ENCODE results near the gene AOPEP.
A peak's percentile ranks its signal among the peaks of the same experiment; 100 is the strongest.

The AOPEP gene, protein sequence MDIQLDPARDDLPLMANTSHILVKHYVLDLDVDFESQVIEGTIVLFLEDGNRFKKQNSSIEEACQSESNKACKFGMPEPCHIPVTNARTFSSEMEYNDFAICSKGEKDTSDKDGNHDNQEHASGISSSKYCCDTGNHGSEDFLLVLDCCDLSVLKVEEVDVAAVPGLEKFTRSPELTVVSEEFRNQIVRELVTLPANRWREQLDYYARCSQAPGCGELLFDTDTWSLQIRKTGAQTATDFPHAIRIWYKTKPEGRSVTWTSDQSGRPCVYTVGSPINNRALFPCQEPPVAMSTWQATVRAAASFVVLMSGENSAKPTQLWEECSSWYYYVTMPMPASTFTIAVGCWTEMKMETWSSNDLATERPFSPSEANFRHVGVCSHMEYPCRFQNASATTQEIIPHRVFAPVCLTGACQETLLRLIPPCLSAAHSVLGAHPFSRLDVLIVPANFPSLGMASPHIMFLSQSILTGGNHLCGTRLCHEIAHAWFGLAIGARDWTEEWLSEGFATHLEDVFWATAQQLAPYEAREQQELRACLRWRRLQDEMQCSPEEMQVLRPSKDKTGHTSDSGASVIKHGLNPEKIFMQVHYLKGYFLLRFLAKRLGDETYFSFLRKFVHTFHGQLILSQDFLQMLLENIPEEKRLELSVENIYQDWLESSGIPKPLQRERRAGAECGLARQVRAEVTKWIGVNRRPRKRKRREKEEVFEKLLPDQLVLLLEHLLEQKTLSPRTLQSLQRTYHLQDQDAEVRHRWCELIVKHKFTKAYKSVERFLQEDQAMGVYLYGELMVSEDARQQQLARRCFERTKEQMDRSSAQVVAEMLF
- 6.6 to 20.4 (median 9.4) reads per million in 9 experiments for total RNA-seq

DNA sequence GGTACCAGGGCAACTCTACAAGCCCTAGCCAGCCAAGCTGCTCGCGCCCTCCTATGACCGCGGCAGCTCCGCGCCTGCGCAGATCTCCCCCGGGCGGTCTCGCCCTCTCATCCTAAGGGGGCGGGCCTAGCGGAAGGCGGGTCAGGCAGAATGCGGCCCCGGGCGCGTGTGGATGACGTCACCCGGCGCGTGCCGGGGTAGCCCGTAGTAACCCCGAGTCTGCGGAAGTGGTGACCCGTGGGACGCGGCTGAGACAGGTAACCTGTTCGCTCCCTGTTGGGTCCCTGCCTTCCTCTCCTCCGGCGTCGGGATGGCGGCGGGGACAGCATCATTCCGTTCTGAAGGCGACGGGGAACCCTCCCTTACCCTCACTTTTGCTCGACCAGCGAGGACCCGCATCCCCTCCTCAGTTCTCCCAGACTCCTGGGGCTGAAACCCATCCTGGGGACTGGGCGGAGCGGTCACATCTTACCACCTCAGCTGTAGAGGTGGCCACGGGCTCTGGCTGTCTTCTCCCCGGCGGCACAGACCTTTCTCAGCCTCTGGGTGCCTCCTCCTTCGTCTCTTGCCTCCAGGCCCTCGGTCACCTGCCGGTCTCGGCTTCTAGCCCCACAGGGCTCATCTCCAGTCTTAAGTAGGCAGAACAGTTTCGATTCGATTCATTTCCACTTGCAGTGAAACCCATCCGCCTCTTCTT lies at the start of gene AOPEP:
TSS of gene AOPEP (plus strand) at position 205 of the 697 bp plus-strand sequence. CDS start 33,085 bp downstream, outside the sequence.
- Mint-ChIP-seq H3K4me3 (peak within 1 kb of the TSS; percentile 93 to 99), H3K9me3 (no peaks in the 10 kb centered on the region), H3K27ac (peak within 1 kb of the TSS; percentile 98 to 99), H3K27me3 (no peaks in the 10 kb centered on the region), H3K4me1 (ENCODE audit: low read depth in 2 of 2) (peaks cover 6 to 18% of the 10 kb centered on the region in 2 donors), H3K36me3 (ENCODE audit: insufficient read depth) (peaks cover 16% of the 10 kb centered on the region)
- DNase-seq (peak; percentile 99 to 100 (median 100)), ATAC-seq (replicated peaks) (peak; percentile 96)

DNA sequence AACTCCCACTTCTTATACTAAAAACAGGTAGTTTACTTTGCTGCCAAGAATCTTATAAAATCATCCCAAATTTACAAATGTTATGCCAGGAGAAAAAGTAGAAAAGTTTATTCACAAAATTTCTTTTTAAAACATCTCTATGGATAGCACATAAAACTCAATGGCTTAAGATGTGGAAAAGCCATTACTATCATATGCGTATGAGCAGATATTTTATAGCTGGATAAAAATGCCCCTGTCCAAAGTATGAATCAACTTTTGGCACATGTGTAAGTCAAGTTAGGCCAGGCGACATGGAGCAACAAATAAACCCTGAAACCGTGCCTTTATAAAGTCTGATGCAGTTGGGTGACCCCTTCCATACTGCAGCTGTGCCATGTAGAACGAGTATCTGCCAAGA lies 48.6 kb upstream of the AOPEP start:
- peaks cover 2 to 6% of the 10 kb centered on the region in 2 donors for H3K4me1 Mint-ChIP-seq (ENCODE audit: low read depth in 2 of 2)
- H3K4me3 Mint-ChIP-seq: no peak overlapping the region
- ATAC-seq (replicated peaks) (no peak), DNase-seq (no peak)
- no peaks in the 10 kb centered on the region for H3K9me3 Mint-ChIP-seq
- H3K27me3 Mint-ChIP-seq: peaks cover 12 to 14% of the 10 kb centered on the region in 2 donors
- no peak overlapping the region for H3K27ac Mint-ChIP-seq
- H3K36me3 Mint-ChIP-seq (ENCODE audit: insufficient read depth): no peaks in the 10 kb centered on the region

DNA sequence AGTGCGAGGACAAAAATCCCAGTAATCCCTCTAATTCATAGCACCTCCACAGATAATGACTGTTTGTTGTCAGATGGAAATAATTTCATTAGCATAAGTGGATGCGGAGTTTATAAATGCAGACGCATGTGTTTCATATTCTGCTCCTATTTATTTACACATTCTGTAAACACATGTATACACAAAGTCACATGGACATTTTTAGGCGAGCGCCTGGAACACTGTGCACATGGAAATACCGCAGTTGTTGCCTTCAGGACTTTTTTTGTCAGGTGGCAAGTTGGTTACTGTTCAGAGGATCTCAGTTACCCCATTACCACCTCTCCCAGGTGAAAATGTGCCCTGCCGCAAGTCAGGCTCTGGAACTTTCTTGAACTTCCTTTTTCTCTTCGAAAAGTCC lies 46.9 kb upstream of the AOPEP start:
- Mint-ChIP-seq H3K9me3 (no peaks in the 10 kb centered on the region), H3K36me3 (ENCODE audit: insufficient read depth) (no peaks in the 10 kb centered on the region), H3K27ac (no peak overlapping the region), H3K4me1 (ENCODE audit: low read depth in 2 of 2) (peaks cover 2 to 6% of the 10 kb centered on the region in 2 donors), H3K4me3 (no peak overlapping the region), H3K27me3 (peaks cover 12 to 14% of the 10 kb centered on the region in 2 donors)
- DNase-seq: no peak
- ATAC-seq (replicated peaks): no peak

DNA sequence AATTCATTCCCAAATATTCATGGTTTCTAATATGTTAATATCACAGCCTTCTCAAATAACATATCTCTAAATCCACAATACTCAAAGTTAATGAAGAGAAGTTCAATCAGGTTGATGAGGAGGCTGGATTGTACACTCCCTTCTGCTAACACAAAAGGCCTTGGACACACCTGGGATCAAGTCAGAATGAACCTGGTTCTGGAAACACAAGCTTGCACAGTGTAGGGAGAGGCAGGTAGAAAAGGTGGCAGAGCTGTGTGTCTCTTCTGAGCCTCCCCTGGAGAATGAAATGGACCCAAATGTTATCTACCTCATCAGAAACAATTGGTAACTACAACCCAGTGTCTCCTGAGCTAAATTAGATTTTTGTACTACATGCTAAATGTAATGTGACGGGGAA lies 46.5 kb upstream of the AOPEP start:
- H3K36me3 Mint-ChIP-seq (ENCODE audit: insufficient read depth): no peaks in the 10 kb centered on the region
- DNase-seq: no peak
- no peak for ATAC-seq (replicated peaks)
- H3K4me1 Mint-ChIP-seq (ENCODE audit: low read depth in 2 of 2): peaks cover 2 to 6% of the 10 kb centered on the region in 2 donors
- H3K9me3 Mint-ChIP-seq: no peaks in the 10 kb centered on the region
- peaks cover 12 to 14% of the 10 kb centered on the region in 2 donors for H3K27me3 Mint-ChIP-seq
- no peak overlapping the region for H3K27ac Mint-ChIP-seq
- no peak overlapping the region for H3K4me3 Mint-ChIP-seq

DNA sequence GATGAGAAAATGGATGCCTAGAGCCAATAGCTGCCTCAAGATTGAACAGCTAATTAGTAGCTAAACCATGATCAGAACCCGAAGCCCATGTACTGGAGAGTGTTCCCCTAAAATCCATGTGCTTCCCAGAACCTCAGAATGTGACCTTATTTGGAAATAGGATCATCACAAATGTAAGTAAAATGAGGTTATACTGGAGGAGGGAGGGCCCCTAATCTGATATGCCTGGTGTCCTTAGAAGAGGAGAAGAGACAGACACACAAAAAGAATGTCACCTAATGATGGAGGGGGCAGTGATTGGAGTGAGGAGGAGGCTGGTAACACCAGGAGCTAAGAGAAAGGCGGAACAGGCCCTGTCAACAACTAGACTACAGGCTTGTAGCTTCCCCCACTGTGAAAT lies 45.9 kb upstream of the AOPEP start:
- no peaks in the 10 kb centered on the region for H3K36me3 Mint-ChIP-seq (ENCODE audit: insufficient read depth)
- H3K27ac Mint-ChIP-seq: no peak overlapping the region
- no peak for DNase-seq
- peaks cover 12 to 14% of the 10 kb centered on the region in 2 donors for H3K27me3 Mint-ChIP-seq
- H3K4me1 Mint-ChIP-seq (ENCODE audit: low read depth in 2 of 2): peaks cover 2 to 6% of the 10 kb centered on the region in 2 donors
- H3K4me3 Mint-ChIP-seq: no peak overlapping the region
- ATAC-seq (replicated peaks): no peak
- no peaks in the 10 kb centered on the region for H3K9me3 Mint-ChIP-seq

DNA sequence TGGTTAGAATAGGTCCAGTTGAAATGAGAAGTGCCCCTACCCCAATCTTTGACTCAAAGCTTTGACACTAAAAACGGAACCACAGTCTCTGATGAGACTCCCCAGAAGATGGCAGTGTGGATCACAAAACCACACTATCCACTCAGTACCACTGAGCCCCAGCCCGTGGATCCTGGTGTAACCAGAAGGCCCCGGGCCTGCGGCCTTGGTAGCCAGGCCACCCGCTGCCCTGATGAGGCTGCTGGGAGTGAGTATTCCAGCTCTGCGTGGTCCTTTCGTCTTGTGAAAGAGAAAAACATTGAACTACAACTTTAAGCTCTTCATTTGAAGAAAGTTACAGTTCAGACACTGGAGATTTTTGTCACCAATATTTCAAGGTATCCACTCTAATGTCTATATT lies 45.0 kb upstream of the AOPEP start:
- H3K9me3 Mint-ChIP-seq: no peaks in the 10 kb centered on the region
- H3K36me3 Mint-ChIP-seq (ENCODE audit: insufficient read depth): no peaks in the 10 kb centered on the region
- ATAC-seq (replicated peaks): peak; percentile 88
- H3K27ac Mint-ChIP-seq: peak overlapping the region; percentile 44 to 52
- peak; percentile 46 to 52 (median 47) for DNase-seq
- peaks cover 14 to 19% of the 10 kb centered on the region in 2 donors for H3K27me3 Mint-ChIP-seq
- no peak overlapping the region for H3K4me3 Mint-ChIP-seq
- peaks cover 2 to 6% of the 10 kb centered on the region in 2 donors for H3K4me1 Mint-ChIP-seq (ENCODE audit: low read depth in 2 of 2)

DNA sequence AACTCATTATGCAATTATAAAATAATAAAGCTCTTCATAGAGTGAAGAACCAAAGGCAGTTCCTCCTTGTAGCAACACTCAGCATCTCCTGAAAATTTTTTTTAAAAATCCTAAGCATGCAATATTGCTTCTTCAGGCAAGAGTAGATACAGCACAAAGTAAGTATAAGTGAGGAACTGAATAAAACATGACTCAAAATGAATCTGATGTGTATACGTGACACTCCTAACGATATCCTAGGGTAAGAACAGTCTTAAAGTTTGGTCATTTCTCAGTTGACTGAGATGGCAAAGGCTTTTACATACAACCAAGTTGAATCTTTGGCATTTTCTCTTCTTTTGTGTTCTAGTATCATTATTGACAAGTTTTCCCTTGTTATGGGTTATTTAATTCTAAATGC lies 41.1 kb upstream of the AOPEP start:
- Mint-ChIP-seq H3K36me3 (ENCODE audit: insufficient read depth) (peaks cover 4% of the 10 kb centered on the region), H3K27ac (no peak overlapping the region)
- ATAC-seq (replicated peaks): no peak

DNA sequence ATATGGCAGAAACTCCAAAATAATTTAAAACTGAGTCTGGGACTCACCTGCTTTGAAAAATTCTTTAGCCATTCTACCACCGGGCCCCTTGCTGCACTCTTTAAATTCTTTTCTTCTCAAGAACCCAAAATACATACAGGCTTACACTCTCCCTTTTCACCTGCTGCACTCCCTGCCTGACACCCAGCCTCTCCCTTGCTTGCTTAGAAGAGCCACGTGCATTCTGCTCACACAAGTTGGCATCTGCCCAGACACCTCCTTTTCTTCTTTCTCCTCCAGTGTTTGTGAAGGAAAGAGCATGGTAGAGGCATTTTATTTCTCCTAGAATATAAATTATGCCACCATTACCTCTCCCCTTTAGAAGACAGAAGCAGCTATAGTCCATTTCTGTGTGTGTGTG lies 39.0 kb upstream of the AOPEP start:
- H3K36me3 Mint-ChIP-seq (ENCODE audit: insufficient read depth): peaks cover 4% of the 10 kb centered on the region
- H3K4me1 Mint-ChIP-seq (ENCODE audit: low read depth in 2 of 2): no peaks in the 10 kb centered on the region
- H3K27me3 Mint-ChIP-seq: peaks cover 25 to 45% of the 10 kb centered on the region in 2 donors
- DNase-seq: no peak
- ATAC-seq (replicated peaks): no peak
- H3K9me3 Mint-ChIP-seq: no peaks in the 10 kb centered on the region
- no peak overlapping the region for H3K27ac Mint-ChIP-seq
- no peak overlapping the region for H3K4me3 Mint-ChIP-seq

More for the DNA sequence above, 41.1 kb upstream of the AOPEP start:
- Mint-ChIP-seq H3K4me1 (ENCODE audit: low read depth in 2 of 2) (peaks cover 2 to 6% of the 10 kb centered on the region in 2 donors), H3K4me3 (no peak overlapping the region), H3K9me3 (no peaks in the 10 kb centered on the region), H3K27me3 (peaks cover 10 to 24% of the 10 kb centered on the region in 2 donors)
- DNase-seq: no peak

DNA sequence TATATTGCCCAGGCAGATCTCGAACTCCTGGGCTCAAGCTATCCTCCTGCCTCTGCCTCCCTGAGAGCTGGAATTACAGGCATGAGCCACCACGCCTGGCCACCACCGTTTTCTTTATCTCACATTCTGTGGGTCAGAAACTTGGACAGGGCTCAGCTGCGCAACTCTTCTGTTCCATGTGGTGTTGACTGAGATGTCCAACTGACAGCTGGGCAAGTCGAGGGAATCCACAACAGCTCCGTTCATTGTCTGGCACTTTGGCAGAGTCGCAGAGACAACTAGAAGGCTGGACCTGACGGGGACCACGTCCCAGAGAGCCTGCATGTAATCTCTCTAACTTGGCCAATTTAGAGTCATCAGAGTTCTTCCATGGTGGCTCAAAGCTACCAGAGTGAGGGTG lies 36.2 kb upstream of the AOPEP start:
- no peak for ATAC-seq (replicated peaks)
- DNase-seq: no peak
- Mint-ChIP-seq H3K4me1 (ENCODE audit: low read depth in 2 of 2) (no peaks in the 10 kb centered on the region), H3K27me3 (peaks cover 30 to 56% of the 10 kb centered on the region in 2 donors), H3K4me3 (no peak overlapping the region), H3K27ac (no peak overlapping the region), H3K9me3 (no peaks in the 10 kb centered on the region), H3K36me3 (ENCODE audit: insufficient read depth) (peaks cover 4% of the 10 kb centered on the region)

DNA sequence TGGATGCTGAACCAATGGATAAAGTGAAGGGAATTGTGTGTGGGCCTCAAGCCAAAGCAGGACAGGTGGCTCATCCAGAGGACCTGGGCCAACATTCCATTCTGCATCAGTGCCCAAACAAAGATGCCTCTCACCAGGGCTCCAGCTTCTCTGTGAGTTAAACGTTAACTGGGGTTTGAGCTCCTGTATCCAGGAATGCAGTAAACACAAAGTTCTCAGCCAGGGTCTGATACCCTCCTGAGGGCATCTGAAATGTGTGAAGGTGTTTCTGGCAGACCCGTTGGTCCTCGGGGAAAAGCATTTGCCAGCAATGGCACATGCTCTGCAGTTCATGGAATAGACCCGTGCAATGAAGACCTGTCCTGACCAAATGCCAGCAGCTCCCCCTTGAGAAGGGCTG lies 33.9 kb upstream of the AOPEP start:
- ATAC-seq (replicated peaks): no peak
- H3K4me3 Mint-ChIP-seq: no peak overlapping the region
- H3K27me3 Mint-ChIP-seq: peaks cover 34 to 63% of the 10 kb centered on the region in 2 donors
- peaks cover 2% of the 10 kb centered on the region for H3K36me3 Mint-ChIP-seq (ENCODE audit: insufficient read depth)
- H3K27ac Mint-ChIP-seq: no peak overlapping the region
- no peak for DNase-seq
- H3K9me3 Mint-ChIP-seq: no peaks in the 10 kb centered on the region
- H3K4me1 Mint-ChIP-seq (ENCODE audit: low read depth in 2 of 2): no peaks in the 10 kb centered on the region

DNA sequence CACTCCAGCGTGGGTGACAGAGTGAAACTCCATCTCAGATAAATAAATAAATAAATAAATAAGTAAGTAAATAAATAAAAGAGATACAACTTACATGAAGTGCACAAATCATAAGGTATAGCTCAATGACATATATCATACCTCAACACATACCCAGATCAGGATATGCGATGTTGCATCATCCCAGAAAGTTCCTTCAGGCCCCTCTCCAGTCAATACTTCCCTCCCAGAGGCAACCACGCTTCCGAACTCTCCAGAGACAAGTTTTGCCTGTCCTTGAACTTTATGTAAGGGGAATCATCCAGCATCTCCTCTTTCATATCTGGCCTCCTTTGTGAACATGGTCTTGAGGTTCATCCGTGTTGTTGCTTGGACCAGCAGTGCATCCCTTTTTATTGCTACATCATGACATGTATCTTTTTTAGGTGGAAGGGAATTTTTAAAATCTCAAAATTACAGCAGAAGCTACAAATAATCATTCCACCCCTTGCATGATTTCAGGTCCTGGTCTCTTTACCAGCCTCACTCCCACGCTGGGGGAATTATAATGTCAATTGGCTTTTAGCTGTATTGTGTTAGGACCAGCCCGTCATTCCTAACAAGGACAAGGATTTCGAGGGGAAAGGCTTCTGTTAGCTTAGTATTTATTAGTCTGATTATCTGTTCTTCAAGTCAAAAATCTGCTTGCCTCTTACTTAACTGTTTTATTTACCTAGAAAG lies 32.9 kb upstream of the AOPEP start:
- H3K4me1 Mint-ChIP-seq (ENCODE audit: low read depth in 2 of 2): no peaks in the 10 kb centered on the region
- H3K27ac Mint-ChIP-seq: no peak overlapping the region
- no peak overlapping the region for H3K4me3 Mint-ChIP-seq
- ATAC-seq (replicated peaks) (no peak), DNase-seq (no peak)
- H3K9me3 Mint-ChIP-seq: no peaks in the 10 kb centered on the region
- H3K27me3 Mint-ChIP-seq: peaks cover 34 to 59% of the 10 kb centered on the region in 2 donors
- H3K36me3 Mint-ChIP-seq (ENCODE audit: insufficient read depth): no peaks in the 10 kb centered on the region

DNA sequence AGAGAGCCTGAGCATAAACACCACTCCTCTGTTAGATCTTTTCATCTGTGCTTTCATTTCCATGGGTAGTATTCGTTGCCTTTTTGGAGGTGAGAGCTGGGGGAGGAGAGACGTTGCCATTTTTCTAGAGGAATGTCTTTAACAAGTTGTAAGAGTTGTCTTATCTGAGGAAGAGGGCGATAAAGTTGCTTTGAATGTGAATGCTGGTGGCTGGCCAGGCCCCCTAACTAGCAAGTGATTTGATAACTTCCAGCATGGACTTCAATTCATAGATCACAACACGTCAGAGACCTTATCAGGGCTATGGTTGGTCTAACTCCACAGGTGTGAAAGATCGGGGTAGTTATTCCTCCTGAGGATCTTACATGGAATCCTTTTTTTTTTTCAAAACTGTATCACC lies 30.0 kb upstream of the AOPEP start:
- DNase-seq (no peak), ATAC-seq (replicated peaks) (no peak)
- no peaks in the 10 kb centered on the region for H3K9me3 Mint-ChIP-seq
- H3K27ac Mint-ChIP-seq: no peak overlapping the region
- no peaks in the 10 kb centered on the region for H3K36me3 Mint-ChIP-seq (ENCODE audit: insufficient read depth)
- H3K4me1 Mint-ChIP-seq (ENCODE audit: low read depth in 2 of 2): no peaks in the 10 kb centered on the region
- no peak overlapping the region for H3K4me3 Mint-ChIP-seq
- H3K27me3 Mint-ChIP-seq: peaks cover 38 to 47% of the 10 kb centered on the region in 2 donors

Data from effector memory CD8-positive, alpha-beta T cell (primary cell).